ENCODE measurements around the gene POLR2E. TPM values are rescaled to one million over a fixed set of nuclear protein-coding genes. Genes with fewer than 3 reads are reported as not detected.

POLR2E gene
- total and polyA plus RNA-seq, 11 donors = 116 to 220 (median 139) TPM

DNA sequence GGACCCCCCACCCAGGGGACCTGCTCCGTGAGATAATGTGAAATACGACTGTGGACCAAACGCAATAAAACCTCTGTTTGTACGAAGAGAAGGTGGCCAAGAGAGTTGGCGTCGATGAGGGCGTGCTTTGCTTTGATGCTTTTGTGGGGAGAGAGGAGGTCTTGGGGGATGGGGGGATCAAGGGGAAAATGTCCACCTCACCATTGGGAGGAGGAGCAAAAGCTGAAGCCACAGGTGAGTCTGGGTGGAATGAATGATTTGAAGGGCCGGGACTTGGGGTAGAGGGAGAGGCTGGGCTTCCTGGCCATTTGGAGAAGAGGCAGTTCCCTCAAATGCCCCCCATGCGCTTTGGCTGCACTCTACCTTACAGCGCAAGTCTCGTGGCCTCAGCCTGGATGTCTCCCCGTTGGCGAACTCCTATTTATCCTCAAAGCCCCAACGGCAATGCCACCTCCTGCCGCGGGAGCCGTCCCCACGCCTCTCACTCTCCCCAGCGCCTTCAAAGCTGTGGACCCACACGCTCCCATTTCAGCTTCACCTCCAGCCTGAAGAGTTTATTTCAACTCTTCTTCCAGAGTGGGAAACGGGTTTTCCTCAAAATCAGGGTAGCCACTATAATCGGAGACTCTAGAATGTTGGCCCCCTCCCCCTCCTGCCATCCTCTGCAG lies 56.1 kb downstream of the POLR2E start:
- ATAC-seq (no peak), DNase-seq (no peak)
- Histone ChIP-seq H3K4me1 (peaks cover 3 to 53% (median 22%) of the 10 kb centered on the region in 12 donors), H3K9me3 (no peaks in the 10 kb centered on the region), H3K27me3 (no peaks in the 10 kb centered on the region), H3K27ac (peak overlapping the region in 7 of 12 donors; percentile 23 to 92 (median 56)), H3K36me3 (peaks cover 0 to 32% (median 16%) of the 10 kb centered on the region in 9 donors), H3K4me3 (peak overlapping the region in 9 of 12 donors; percentile 51 to 82 (median 68))
- 60 to 67% (median 63%) methylated on average over 22 of the region's 22 CpGs for WGBS, 4 donors
- TF ChIP-seq, protein P1, sequence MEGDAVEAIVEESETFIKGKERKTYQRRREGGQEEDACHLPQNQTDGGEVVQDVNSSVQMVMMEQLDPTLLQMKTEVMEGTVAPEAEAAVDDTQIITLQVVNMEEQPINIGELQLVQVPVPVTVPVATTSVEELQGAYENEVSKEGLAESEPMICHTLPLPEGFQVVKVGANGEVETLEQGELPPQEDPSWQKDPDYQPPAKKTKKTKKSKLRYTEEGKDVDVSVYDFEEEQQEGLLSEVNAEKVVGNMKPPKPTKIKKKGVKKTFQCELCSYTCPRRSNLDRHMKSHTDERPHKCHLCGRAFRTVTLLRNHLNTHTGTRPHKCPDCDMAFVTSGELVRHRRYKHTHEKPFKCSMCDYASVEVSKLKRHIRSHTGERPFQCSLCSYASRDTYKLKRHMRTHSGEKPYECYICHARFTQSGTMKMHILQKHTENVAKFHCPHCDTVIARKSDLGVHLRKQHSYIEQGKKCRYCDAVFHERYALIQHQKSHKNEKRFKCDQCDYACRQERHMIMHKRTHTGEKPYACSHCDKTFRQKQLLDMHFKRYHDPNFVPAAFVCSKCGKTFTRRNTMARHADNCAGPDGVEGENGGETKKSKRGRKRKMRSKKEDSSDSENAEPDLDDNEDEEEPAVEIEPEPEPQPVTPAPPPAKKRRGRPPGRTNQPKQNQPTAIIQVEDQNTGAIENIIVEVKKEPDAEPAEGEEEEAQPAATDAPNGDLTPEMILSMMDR (IDR thresholded peaks at IDR 0.05) = no peak
- TF ChIP-seq POLR2A (IDR thresholded peaks at IDR 0.05) = no peak
- intact Hi-C loops (cut with DNase I) = loop anchor here in 1 of 10 donors (10.0 kb wide), 1 partner anchor 46 kb away; no protein-coding TSS in a partner anchor

DNA sequence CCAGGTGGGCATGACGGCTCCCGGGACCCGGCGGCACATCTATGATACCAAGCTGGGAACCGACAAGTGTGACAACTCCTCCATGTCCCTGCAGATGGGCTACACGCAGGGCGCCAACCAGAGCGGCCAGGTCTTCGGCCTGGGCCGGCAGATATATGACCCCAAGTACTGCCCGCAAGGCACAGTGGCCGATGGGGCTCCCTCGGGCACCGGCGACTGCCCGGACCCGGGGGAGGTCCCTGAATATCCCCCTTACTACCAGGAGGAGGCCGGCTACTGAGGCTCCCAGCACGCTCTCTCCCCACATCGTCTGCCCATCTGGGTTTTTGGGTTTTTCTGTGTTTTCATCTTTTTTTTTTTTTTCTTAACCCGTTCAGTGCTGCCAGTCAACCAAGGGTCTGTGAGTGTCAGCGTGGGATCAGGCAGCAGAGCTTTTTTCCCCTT lies 57.5 kb downstream of the POLR2E start:
- no peaks in the 10 kb centered on the region for H3K9me3 ChIP-seq
- TF ChIP-seq, protein P1 (IDR thresholded peaks at IDR 0.05) = no peak
- no peak for TF ChIP-seq POLR2A (IDR thresholded peaks at IDR 0.05)
- H3K36me3 ChIP-seq = peaks cover 0 to 40% (median 24%) of the 10 kb centered on the region in 9 donors
- WGBS, 4 donors = 70 to 77% (median 73%) methylated on average over 18 to 22 of the region's 22 CpGs
- peak overlapping the region in 1 of 12 donors; percentile 33 for H3K4me3 ChIP-seq
- intact Hi-C loops (cut with DNase I) = loop anchor here in 1 of 10 donors (10.0 kb wide), 1 partner anchor 47 kb away; no protein-coding TSS in a partner anchor
- ATAC-seq (no peak), DNase-seq (no peak)
- H3K4me1 ChIP-seq = peaks cover 3 to 53% (median 22%) of the 10 kb centered on the region in 12 donors
- H3K27ac ChIP-seq = peak overlapping the region in 5 of 12 donors; percentile 9 to 92 (median 38)
- H3K27me3 ChIP-seq = no peaks in the 10 kb centered on the region

Other genes with a start within 250 kb of the POLR2E start
- 1 to 10 TPM in 2 of 9 donors, under 1 TPM in 2, not detected in 5; 0.42 to 1.8 (median 1.3) TPM for gene ELANE, start 243.1 kb downstream of the POLR2E start, total RNA-seq
- 1 to 10 TPM in 1 of 2 donors, under 1 TPM in 1; 0.53 to 1.4 TPM for gene ELANE, start 243.1 kb downstream of the POLR2E start, polyA plus RNA-seq
- 100 to 1,000 TPM in 4 of 9 donors, 10 to 100 TPM in 5; 24.2 to 586 (median 84.5) TPM for gene CFD, start 235.7 kb downstream of the POLR2E start, total RNA-seq
- 100 to 1,000 TPM; 123 to 262 TPM for gene CFD, start 235.7 kb downstream of the POLR2E start, polyA plus RNA-seq
- gene MED16, start 202.2 kb downstream of the POLR2E start, total RNA-seq = 10 to 100 TPM; 17.5 to 41.9 (median 28.5) TPM
- gene MED16, start 202.2 kb downstream of the POLR2E start, polyA plus RNA-seq = 10 to 100 TPM; 19.8 to 25.6 TPM
- gene RNU6-9, start 201.9 kb downstream of the POLR2E start, total RNA-seq = not detected
- gene RNU6-9, start 201.9 kb downstream of the POLR2E start, polyA plus RNA-seq = not detected
- gene R3HDM4, start 182.2 kb downstream of the POLR2E start, total RNA-seq = 10 to 100 TPM; 17.1 to 35.5 (median 23.8) TPM
- gene R3HDM4, start 182.2 kb downstream of the POLR2E start, polyA plus RNA-seq = 10 to 100 TPM; 30.4 to 47.1 TPM
- gene KISS1R, start 178.0 kb downstream of the POLR2E start, total RNA-seq = not detected
- not detected for gene KISS1R, start 178.0 kb downstream of the POLR2E start, polyA plus RNA-seq
- 10 to 100 TPM in 1 of 9 donors, 1 to 10 TPM in 8; 1.9 to 15.7 (median 5.8) TPM for gene ARID3A, start 169.3 kb downstream of the POLR2E start, total RNA-seq
- gene ARID3A, start 169.3 kb downstream of the POLR2E start, polyA plus RNA-seq = 1 to 10 TPM; 3.9 to 5.9 TPM
- 10 to 100 TPM; 15.6 to 36.3 (median 19.2) TPM for gene WDR18, start 111.0 kb downstream of the POLR2E start, total RNA-seq
- 10 to 100 TPM; 31.9 to 34.5 TPM for gene WDR18, start 111.0 kb downstream of the POLR2E start, polyA plus RNA-seq
- under 1 TPM in 2 of 9 donors, not detected in 7; 0.09 to 0.51 TPM for gene GRIN3B, start 95.0 kb downstream of the POLR2E start, total RNA-seq
- gene GRIN3B, start 95.0 kb downstream of the POLR2E start, polyA plus RNA-seq = under 1 TPM in 1 of 2 donors, not detected in 1; 0.01 TPM
- gene TMEM259, start 74.3 kb downstream of the POLR2E start, total RNA-seq = 100 to 1,000 TPM in 7 of 9 donors, 10 to 100 TPM in 2; 95.1 to 189 (median 112) TPM
- 100 to 1,000 TPM; 131 to 148 TPM for gene TMEM259, start 74.3 kb downstream of the POLR2E start, polyA plus RNA-seq
- gene RNU6-2, start 73.9 kb downstream of the POLR2E start, total RNA-seq = not detected
- not detected for gene RNU6-2, start 73.9 kb downstream of the POLR2E start, polyA plus RNA-seq
- gene CNN2, start 68.8 kb downstream of the POLR2E start, total RNA-seq = 10 to 100 TPM; 26.2 to 98.5 (median 61.6) TPM
- 10 to 100 TPM; 43.8 to 45.3 TPM for gene CNN2, start 68.8 kb downstream of the POLR2E start, polyA plus RNA-seq
- 10 to 100 TPM in 4 of 9 donors, 1 to 10 TPM in 5; 5.9 to 12.4 (median 9.2) TPM for gene ABCA7, start 55.3 kb downstream of the POLR2E start, total RNA-seq
- gene ABCA7, start 55.3 kb downstream of the POLR2E start, polyA plus RNA-seq = 1 to 10 TPM; 2.9 to 8.8 TPM
- 10 to 100 TPM in 3 of 9 donors, 1 to 10 TPM in 6; 1.6 to 38.2 (median 5.1) TPM for gene ARHGAP45, start 28.2 kb downstream of the POLR2E start, total RNA-seq
- 1 to 10 TPM; 4.1 to 4.7 TPM for gene ARHGAP45, start 28.2 kb downstream of the POLR2E start, polyA plus RNA-seq
- gene GPX4, start 8.6 kb upstream of the POLR2E start, total RNA-seq = 100 to 1,000 TPM; 251 to 590 (median 289) TPM
- 100 to 1,000 TPM; 377 to 558 TPM for gene GPX4, start 8.6 kb upstream of the POLR2E start, polyA plus RNA-seq
- 10 to 100 TPM in 8 of 9 donors, 1 to 10 TPM in 1; 9.9 to 78.9 (median 20.0) TPM for gene SBNO2, start 78.9 kb upstream of the POLR2E start, total RNA-seq
- gene SBNO2, start 78.9 kb upstream of the POLR2E start, polyA plus RNA-seq = 10 to 100 TPM; 10.1 to 18.7 TPM
- 10 to 100 TPM; 44.7 to 92.0 (median 50.7) TPM for gene STK11, start 110.4 kb upstream of the POLR2E start, total RNA-seq
- 10 to 100 TPM; 49.1 to 56.4 TPM for gene STK11, start 110.4 kb upstream of the POLR2E start, polyA plus RNA-seq
- 1 to 10 TPM in 6 of 9 donors, under 1 TPM in 3; 0.60 to 2.2 (median 1.8) TPM for gene CBARP, start 142.6 kb upstream of the POLR2E start, total RNA-seq
- 1 to 10 TPM; 1.0 to 1.6 TPM for gene CBARP, start 142.6 kb upstream of the POLR2E start, polyA plus RNA-seq
- 100 to 1,000 TPM; 201 to 584 (median 450) TPM for gene ATP5F1D, start 146.4 kb upstream of the POLR2E start, total RNA-seq
- 1,000 to 10,000 TPM in 1 of 2 donors, 100 to 1,000 TPM in 1; 459 to 1,034 TPM for gene ATP5F1D, start 146.4 kb upstream of the POLR2E start, polyA plus RNA-seq
- gene MIDN, start 153.2 kb upstream of the POLR2E start, total RNA-seq = 100 to 1,000 TPM in 1 of 9 donors, 10 to 100 TPM in 8; 25.8 to 115 (median 60.5) TPM
- gene MIDN, start 153.2 kb upstream of the POLR2E start, polyA plus RNA-seq = 10 to 100 TPM; 31.5 to 33.6 TPM
- gene CIRBP, start 174.0 kb upstream of the POLR2E start, total RNA-seq = 100 to 1,000 TPM; 149 to 425 (median 269) TPM
- gene CIRBP, start 174.0 kb upstream of the POLR2E start, polyA plus RNA-seq = 100 to 1,000 TPM; 217 to 282 TPM
- gene FAM174C, start 180.2 kb upstream of the POLR2E start, total RNA-seq = 10 to 100 TPM; 11.6 to 46.7 (median 18.7) TPM
- 10 to 100 TPM; 23.8 to 56.4 TPM for gene FAM174C, start 180.2 kb upstream of the POLR2E start, polyA plus RNA-seq
- not detected for gene EFNA2, start 190.5 kb upstream of the POLR2E start, total RNA-seq
- gene EFNA2, start 190.5 kb upstream of the POLR2E start, polyA plus RNA-seq = not detected